ENCODE data around the gene ELANE.
"Not testable (repeated sequence)": the region's sequence is repeated elsewhere in the genome, so short reads cannot be mapped to it uniquely, and the experiment has no call there.

Gene ELANE

GRCh38 chr19:862581-863314 lies 10.6 kb downstream of the ELANE start:
- peak; percentile 88 for DNase-seq (ENCODE audit: low spot score)

- no peak for DNase-seq (ENCODE audit: low spot score)
These were observed 11.2 kb downstream of the ELANE start for GRCh38 chr19:863315-863620.

- no peak for DNase-seq (ENCODE audit: low spot score)
These were observed 14.7 kb downstream of the ELANE start for GRCh38 chr19:866769-867300.

- DNase-seq (ENCODE audit: low spot score), result no peak
These were observed 15.2 kb downstream of the ELANE start for GRCh38 chr19:867301-867793.

GRCh38 chr19:867855-868457 lies 15.9 kb downstream of the ELANE start:
- no peak for DNase-seq (ENCODE audit: low spot score)

GRCh38 chr19:868458-869244 lies 16.5 kb downstream of the ELANE start:
- no peak for DNase-seq (ENCODE audit: low spot score)

- DNase-seq (ENCODE audit: low spot score), result no peak
These were observed 17.4 kb downstream of the ELANE start for GRCh38 chr19:869245-870177.

- no peak for DNase-seq (ENCODE audit: low spot score)
These were observed 18.2 kb downstream of the ELANE start for GRCh38 chr19:870314-870713.

- DNase-seq (ENCODE audit: low spot score), result no peak
These were observed 18.9 kb downstream of the ELANE start for GRCh38 chr19:870963-871401.

- DNase-seq (ENCODE audit: low spot score), result no peak
These were observed 19.6 kb downstream of the ELANE start for GRCh38 chr19:871446-872265.

- peak; percentile 75 for DNase-seq (ENCODE audit: low spot score)
These were observed 20.3 kb downstream of the ELANE start for GRCh38 chr19:872266-872951.

GRCh38 chr19:873084-873483 lies 21.0 kb downstream of the ELANE start:
- no peak for DNase-seq (ENCODE audit: low spot score)

- no peak for DNase-seq (ENCODE audit: low spot score)
These were observed 21.5 kb downstream of the ELANE start for GRCh38 chr19:873561-874041.

GRCh38 chr19:875265-875879 lies 23.3 kb downstream of the ELANE start:
- no peak for DNase-seq (ENCODE audit: low spot score)

GRCh38 chr19:876089-876488 lies 24.0 kb downstream of the ELANE start:
- DNase-seq (ENCODE audit: low spot score), result no peak

- DNase-seq (ENCODE audit: low spot score), result no peak
These were observed 24.7 kb downstream of the ELANE start for GRCh38 chr19:876780-877314.

GRCh38 chr19:877992-878660 lies 26.0 kb downstream of the ELANE start:
- not testable (repeated sequence) for DNase-seq (ENCODE audit: low spot score)

- not testable (repeated sequence) for DNase-seq (ENCODE audit: low spot score)
These were observed 26.9 kb downstream of the ELANE start for GRCh38 chr19:878751-879561.

All from ecto neural progenitor cell (in vitro differentiated cells).